Ascending aorta (tissue), 2 donors: ENCODE data around the gene KDM4D. TPM values are rescaled to one million over a fixed set of nuclear protein-coding genes. Genes with fewer than 3 reads are reported as not detected.

Experiments used
- DNase-seq, 2 donors: peaks; one replicate each; pipeline ENCODE4 v3.0.0-alpha.2; 2019; ENCODE audit warnings: low spot score in 2 of 2
- H3K27ac ChIP-seq, 2 donors: fragments of 200-600 bp; sonication (generic); one replicate each; pipeline ENCODE4 v1.5.1; 2016 to 2017; ENCODE audit warnings: mild to moderate bottlenecking in 1 of 2
- H3K27me3 ChIP-seq: fragments of 200-600 bp; sonication (generic); one replicate; pipeline ENCODE4 v1.5.1; 2017
- H3K36me3 ChIP-seq, 2 donors: fragments of 200-600 bp; sonication (generic); one replicate each; pipeline ENCODE4 v1.5.1; 2016
- H3K4me1 ChIP-seq, 2 donors: fragments of 200-600 bp; sonication (generic); one replicate each; pipeline ENCODE4 v1.5.1; 2016 to 2017; ENCODE audit warnings: mild to moderate bottlenecking in 1 of 2
- H3K4me3 ChIP-seq, 2 donors: fragments of 200-600 bp; sonication (generic); one replicate each; pipeline ENCODE4 v1.5.1; 2016 to 2017; ENCODE audit warnings: mild to moderate bottlenecking in 1 of 2
- H3K9me3 ChIP-seq, 2 donors: fragments of 200-600 bp; sonication (generic); one replicate each; pipeline ENCODE4 v1.5.1; 2016
- intact Hi-C: fragments of 100-400 bp; cut with DNase I; formaldehyde crosslinking; loops from one replicate; pipeline ENCODE4 v1.15.1; 2023
- total RNA-seq: library from RNA; depleted of rRNA; stranded (reverse); fragments of >200 nt; gene quantifications from one replicate; pipeline ENCODE4 v1.1.0, GENCODE V29; 2016
- TF ChIP-seq, protein P1 (sequence below), 3 experiments: fragments of 200-600 bp in 2 of 3; fragments of 450-650 bp in 1 of 3; sonication (generic) in 2 of 3; IDR thresholded peaks; one replicate each; pipeline ENCODE4 v1.5.1; 2016 to 2019; ENCODE audit warnings: antibody characterized with exemption in 3 of 3, mild to moderate bottlenecking in 1 of 3, moderate library complexity in 1 of 3

KDM4D gene
- total RNA-seq, 1 donor from 2014 or later = not detected

DNA sequence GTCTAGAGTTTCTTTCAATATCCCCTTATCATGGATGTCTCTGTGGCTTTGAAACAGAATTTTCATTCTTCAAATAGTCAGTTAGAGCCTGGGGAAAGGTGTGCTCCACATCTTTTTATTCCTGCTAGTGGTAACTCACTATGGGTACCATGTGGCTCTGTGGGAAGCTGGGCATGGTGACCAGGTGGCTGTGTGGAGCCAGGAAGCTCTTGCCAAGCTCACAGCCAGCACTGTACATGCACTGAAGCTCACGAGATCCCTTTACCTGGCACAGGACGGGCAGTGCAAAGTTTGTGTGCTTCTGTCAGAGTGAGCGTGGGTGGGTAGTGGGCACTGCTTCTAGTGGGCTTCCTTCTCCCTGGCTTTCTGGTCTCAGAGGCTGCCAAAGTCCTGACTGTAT, 69.4 kb downstream of the KDM4D start:
- Histone ChIP-seq H3K4me3 (no peak overlapping the region), H3K36me3 (no peaks in the 10 kb centered on the region), H3K9me3 (no peaks in the 10 kb centered on the region), H3K4me1 (no peaks in the 10 kb centered on the region), H3K27me3 (no peaks in the 10 kb centered on the region), H3K27ac (no peak overlapping the region)
- TF ChIP-seq, protein P1, sequence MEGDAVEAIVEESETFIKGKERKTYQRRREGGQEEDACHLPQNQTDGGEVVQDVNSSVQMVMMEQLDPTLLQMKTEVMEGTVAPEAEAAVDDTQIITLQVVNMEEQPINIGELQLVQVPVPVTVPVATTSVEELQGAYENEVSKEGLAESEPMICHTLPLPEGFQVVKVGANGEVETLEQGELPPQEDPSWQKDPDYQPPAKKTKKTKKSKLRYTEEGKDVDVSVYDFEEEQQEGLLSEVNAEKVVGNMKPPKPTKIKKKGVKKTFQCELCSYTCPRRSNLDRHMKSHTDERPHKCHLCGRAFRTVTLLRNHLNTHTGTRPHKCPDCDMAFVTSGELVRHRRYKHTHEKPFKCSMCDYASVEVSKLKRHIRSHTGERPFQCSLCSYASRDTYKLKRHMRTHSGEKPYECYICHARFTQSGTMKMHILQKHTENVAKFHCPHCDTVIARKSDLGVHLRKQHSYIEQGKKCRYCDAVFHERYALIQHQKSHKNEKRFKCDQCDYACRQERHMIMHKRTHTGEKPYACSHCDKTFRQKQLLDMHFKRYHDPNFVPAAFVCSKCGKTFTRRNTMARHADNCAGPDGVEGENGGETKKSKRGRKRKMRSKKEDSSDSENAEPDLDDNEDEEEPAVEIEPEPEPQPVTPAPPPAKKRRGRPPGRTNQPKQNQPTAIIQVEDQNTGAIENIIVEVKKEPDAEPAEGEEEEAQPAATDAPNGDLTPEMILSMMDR (IDR thresholded peaks at IDR 0.05) = no peak
- intact Hi-C loops = no loop called here
- DNase-seq = no peak

DNA sequence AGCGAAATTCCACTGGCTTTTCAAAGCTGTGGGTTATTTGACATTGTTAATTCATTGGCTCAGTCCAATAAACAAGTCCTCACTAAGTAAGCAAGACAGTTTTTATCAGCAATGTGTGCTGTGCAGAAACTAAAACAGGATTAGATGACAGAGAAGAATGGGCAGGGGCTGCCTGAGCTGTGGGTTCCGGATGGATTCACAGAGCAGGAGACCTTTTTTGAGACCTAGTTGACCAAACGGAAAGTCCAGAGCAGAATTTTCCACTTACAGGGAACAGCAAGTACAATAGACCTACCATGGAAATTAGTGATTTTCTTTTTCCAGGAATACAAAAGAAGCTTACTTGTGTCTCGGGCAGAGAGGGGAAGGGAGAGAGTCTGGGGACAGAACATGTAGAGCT, 70.5 kb downstream of the KDM4D start:
- no peaks in the 10 kb centered on the region for H3K9me3 ChIP-seq
- no peak overlapping the region for H3K27ac ChIP-seq

DNA sequence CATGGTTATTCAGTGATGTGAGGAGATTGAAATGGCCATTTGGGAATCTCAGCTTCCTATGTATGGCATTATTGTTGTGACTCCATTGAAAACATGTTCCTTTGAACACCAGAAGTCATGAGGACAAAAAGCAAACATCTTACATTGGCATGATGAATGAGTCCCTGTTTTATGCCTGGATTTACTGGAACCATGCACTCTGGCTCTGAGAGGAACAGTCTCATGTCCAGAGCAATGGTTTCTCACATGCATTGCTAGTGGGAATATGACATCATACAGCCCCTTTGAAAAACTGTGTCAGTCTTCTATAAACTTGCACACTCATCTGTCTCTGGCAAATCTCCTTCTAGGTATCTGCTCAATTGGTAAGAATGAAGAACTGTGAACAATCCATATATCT, 72.3 kb downstream of the KDM4D start:
- intact Hi-C loops = no loop called here
- TF ChIP-seq, protein P1 (IDR thresholded peaks at IDR 0.05) = no peak
- no peak overlapping the region for H3K27ac ChIP-seq

More for the DNA sequence above, 70.5 kb downstream of the KDM4D start:
- TF ChIP-seq, protein P1 (IDR thresholded peaks at IDR 0.05) = no peak
- no peak overlapping the region for H3K4me3 ChIP-seq
- DNase-seq = no peak
- no peaks in the 10 kb centered on the region for H3K4me1 ChIP-seq
- intact Hi-C loops = no loop called here
- H3K27me3 ChIP-seq = no peaks in the 10 kb centered on the region
- H3K36me3 ChIP-seq = no peaks in the 10 kb centered on the region

More for the DNA sequence above, 72.3 kb downstream of the KDM4D start:
- no peaks in the 10 kb centered on the region for H3K9me3 ChIP-seq
- H3K4me3 ChIP-seq = no peak overlapping the region
- H3K36me3 ChIP-seq = no peaks in the 10 kb centered on the region
- no peaks in the 10 kb centered on the region for H3K4me1 ChIP-seq
- DNase-seq = no peak
- no peaks in the 10 kb centered on the region for H3K27me3 ChIP-seq

Other genes starting within 250 kb of the KDM4D start
- 32.6 TPM for gene AMOTL1, start 205.4 kb upstream of the KDM4D start, total RNA-seq
- 16.2 TPM for gene CWC15, start 153 bp upstream of the KDM4D start, total RNA-seq
- gene KDM4E, start 51.5 kb downstream of the KDM4D start, total RNA-seq = not detected
- not detected for gene KDM4F, start 75.7 kb downstream of the KDM4D start, total RNA-seq
- 42.0 TPM for gene SRSF8, start 93.2 kb downstream of the KDM4D start, total RNA-seq
- 60.2 TPM for gene ENDOD1, start 116.1 kb downstream of the KDM4D start, total RNA-seq